ENCODE data around the gene BCL2L15. TPM values are rescaled to one million over a fixed set of nuclear protein-coding genes. Genes with fewer than 3 reads are reported as not detected.

Gene BCL2L15
- 1.4 TPM for polyA plus RNA-seq (ENCODE audit: insufficient read length)
- long read RNA-seq, donor 1, result 0 reads
- long read RNA-seq, donor 2, result 0 reads
- long read RNA-seq, donor 3, result 0 reads
- long read RNA-seq, donor 4, result 0 reads
- long read RNA-seq, donor 5, result 0 reads
- long read RNA-seq, donor 6, result 0 reads
- long read RNA-seq, donor 7, result 0 reads
- long read RNA-seq, donor 8, result 0 reads

DNA sequence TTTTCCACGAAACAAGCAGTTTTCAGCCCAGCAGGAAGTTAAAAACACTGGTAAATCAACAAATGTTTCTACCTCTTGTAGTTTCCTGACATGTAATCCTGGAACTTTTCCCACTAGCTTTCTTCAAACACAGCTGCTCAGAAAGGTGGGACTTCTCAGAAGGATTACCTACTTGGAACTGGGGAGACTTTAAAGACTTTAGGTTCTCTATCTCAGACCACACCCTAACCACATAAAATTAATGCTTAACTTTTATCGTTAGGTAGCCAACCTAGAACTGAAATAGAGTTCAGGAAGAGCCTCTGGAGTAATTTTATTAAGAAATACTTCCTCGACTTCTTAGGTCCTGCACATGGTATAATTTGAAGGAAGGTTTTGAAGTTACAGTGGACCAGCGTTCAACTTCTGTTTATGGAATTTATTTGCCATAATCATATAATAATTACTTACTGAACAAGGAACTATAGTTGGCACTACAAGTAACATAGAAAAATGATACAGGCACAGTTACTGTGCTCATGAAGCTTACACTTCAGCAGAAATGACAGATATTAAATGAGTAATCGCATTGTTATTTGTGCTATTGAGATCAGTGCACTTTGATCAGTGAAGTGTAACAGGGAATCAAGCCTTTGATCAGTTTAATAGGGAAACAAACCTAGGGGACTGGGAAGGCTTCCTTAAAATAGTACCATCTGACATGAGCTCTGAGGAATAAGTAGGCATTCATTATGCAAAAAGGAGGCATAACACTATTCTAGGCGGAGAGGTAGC, at the start of gene BCL2L15:
BCL2L15 (minus strand) TSS at position 180 of the 774 bp plus-strand sequence. CDS start 206 bp downstream, outside the sequence.
- DNase-seq, result no peak

GRCh38 chr1:113937146-113937545, 49.8 kb upstream of the BCL2L15 start:
- no peak for DNase-seq

- DNase-seq, result no peak
These were observed 48.6 kb upstream of the BCL2L15 start for GRCh38 chr1:113935970-113936369.

- no peak for DNase-seq
These were observed 47.8 kb upstream of the BCL2L15 start for GRCh38 chr1:113935176-113935575.

GRCh38 chr1:113934511-113935055, 47.2 kb upstream of the BCL2L15 start:
- DNase-seq, result no peak

- no peak for DNase-seq
These were observed 46.6 kb upstream of the BCL2L15 start for GRCh38 chr1:113934006-113934405.

- no peak for DNase-seq
These were observed 44.1 kb upstream of the BCL2L15 start for GRCh38 chr1:113931451-113931851.

GRCh38 chr1:113930499-113931161, 43.2 kb upstream of the BCL2L15 start:
- DNase-seq, result peak; percentile 57

- DNase-seq, result peak; percentile 35
These were observed 42.5 kb upstream of the BCL2L15 start for GRCh38 chr1:113929750-113930498.

- DNase-seq, result peak; percentile 95
These were observed 41.8 kb upstream of the BCL2L15 start, which contains the start of gene HIPK1 for GRCh38 chr1:113928941-113929749. TSS of gene HIPK1 (plus strand) at chr1:113929324.

DNA sequence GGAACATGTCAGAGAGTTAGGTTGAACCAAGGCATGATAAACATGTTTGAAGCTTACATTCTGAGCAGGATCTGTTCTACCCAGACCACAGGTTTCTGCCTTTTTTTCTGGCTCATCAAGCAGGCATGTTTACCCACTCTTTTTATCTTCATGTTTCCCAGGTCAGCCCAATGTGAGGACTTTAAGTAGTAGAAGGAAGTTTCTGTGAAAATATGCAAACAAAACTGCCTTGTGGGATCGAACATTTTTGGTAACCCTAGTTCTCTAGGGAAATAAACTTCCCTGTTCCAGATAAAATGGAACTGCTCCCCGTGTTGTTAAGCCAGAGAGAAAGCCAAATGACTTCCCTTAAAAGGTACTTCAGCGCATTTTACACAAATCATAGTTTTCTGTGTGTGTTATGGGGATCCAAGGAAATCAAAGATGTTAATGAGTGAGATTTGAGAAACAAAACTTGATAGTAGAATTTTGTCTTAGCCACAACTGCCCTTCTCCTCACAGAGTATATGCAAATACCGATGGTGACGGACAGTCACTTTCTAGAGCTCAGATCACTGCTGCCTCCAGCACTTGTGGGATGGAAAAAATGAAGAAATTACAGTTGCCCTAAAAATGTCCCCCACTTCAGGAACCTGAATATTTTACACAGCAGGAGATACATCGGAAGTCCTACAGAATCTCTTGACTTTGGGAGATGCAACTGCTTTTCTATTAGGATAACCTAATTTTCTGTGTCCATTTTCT, 41.0 kb upstream of the BCL2L15 start:
- no peak for DNase-seq

- no peak for DNase-seq
These were observed 37.1 kb upstream of the BCL2L15 start for GRCh38 chr1:113924473-113924872.

DNA sequence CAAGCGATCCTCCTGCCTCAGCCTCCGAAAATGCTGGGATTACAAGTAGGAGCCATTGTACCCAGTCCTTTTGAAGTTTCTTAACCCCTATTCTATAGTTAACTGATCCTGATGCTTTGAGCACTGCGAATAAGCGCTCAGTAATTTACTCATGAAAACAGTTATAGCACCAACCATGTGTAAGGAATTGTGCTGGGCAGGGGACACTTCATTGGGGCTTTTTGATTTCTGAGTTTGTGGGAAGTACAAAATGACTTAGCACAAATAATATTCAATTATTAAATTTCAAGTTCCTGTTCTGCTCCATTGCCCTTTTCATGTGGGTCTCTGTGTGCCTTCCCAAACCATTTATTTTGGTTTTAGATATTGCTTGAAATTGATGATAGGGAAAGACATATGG, 35.6 kb upstream of the BCL2L15 start:
- DNase-seq, result no peak

DNA sequence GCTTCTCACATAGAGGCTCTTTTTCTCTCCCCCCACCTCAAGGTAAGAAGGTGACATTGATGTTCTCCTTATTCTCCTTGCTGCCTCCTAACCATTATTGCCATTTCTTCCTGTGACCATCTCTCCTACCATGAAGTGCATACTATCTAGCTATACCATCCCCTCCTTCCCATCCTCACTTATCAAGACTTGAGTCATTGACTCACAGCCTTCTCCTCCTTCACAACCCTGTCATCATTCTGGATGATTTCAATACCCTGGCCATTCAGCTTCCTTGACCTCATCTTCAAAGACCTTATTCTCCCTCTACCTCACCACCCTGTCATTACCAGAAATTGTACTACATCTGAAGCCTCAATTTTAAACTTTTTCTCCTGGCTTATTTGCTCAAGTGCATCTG, 30.9 kb upstream of the BCL2L15 start:
- DNase-seq, result no peak

- DNase-seq, result no peak
These were observed 30.2 kb upstream of the BCL2L15 start for GRCh38 chr1:113917400-113918082.

GRCh38 chr1:113916974-113917373, 29.6 kb upstream of the BCL2L15 start:
- DNase-seq, result no peak

DNA sequence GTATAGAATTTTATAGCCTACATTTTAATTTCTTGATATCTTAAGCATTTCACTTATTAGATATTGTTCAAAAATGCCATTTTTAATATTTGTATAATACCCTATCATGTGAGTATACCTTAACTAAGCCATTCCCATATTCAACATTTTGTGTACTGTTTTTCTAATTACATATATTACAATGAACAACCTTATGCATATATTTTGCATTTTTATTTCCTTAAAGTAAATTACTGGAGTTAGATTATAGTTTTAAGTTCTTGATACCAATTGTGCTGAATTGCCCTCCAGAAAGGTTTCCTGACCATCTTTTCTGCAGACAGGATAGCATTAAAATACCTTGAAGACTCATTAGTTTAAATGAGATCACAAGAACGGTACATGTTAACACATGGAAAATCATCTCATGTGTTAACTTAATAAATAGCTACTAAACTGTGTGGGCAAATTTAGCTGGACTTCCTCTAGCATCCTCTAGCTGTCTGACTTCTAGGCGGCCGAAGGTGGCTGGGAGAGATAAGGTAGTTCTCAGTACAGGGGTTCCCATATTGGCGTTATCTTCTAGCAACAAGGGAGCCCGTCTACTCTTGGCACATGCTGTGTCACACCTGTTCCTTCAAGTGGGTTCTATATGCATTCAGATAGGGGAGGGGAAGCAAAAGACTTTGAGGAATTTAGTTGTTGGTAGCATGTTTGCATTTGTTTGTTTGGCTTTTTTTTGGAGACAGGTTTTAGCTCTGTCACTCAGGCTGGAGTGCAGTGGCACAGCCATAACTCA, 26.7 kb upstream of the BCL2L15 start:
- no peak for DNase-seq

GRCh38 chr1:113913312-113913668, 25.9 kb upstream of the BCL2L15 start:
- no peak for DNase-seq

Data from left kidney (tissue), 8 donors.